OCI-LY7 (cell line): ENCODE results near the gene APOBEC4.

Source experiments
- EZH2phosphoT487 ChIP-seq: fragments of 200-600 bp; sonication (generic); IDR thresholded peaks from 2 replicates; pipeline ENCODE4 v1.6.1; 2018; ENCODE audit warnings: low read depth, borderline replicate concordance, mild to moderate bottlenecking, mixed run types, antibody characterized with exemption, low read length, moderate library complexity, mixed read lengths
- TF ChIP-seq, protein P1 (sequence below): fragments of 200-600 bp; sonication (generic); conservative IDR thresholded peaks from 2 replicates; pipeline ENCODE4 v1.5.1; 2014; ENCODE audit warnings: mild to moderate bottlenecking, antibody characterized with exemption, low read length, moderate library complexity, mixed read lengths

GRCh38 chr1:183656355-183656754 lies 3.2 kb upstream of the APOBEC4 start:
- TF ChIP-seq, protein P1, sequence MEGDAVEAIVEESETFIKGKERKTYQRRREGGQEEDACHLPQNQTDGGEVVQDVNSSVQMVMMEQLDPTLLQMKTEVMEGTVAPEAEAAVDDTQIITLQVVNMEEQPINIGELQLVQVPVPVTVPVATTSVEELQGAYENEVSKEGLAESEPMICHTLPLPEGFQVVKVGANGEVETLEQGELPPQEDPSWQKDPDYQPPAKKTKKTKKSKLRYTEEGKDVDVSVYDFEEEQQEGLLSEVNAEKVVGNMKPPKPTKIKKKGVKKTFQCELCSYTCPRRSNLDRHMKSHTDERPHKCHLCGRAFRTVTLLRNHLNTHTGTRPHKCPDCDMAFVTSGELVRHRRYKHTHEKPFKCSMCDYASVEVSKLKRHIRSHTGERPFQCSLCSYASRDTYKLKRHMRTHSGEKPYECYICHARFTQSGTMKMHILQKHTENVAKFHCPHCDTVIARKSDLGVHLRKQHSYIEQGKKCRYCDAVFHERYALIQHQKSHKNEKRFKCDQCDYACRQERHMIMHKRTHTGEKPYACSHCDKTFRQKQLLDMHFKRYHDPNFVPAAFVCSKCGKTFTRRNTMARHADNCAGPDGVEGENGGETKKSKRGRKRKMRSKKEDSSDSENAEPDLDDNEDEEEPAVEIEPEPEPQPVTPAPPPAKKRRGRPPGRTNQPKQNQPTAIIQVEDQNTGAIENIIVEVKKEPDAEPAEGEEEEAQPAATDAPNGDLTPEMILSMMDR: no peak
- no peak for TF ChIP-seq EZH2phosphoT487
